Measurements from ENCODE around the gene TMEM184B. TPM values are rescaled to one million over a fixed set of nuclear protein-coding genes. Genes with fewer than 3 reads are reported as not detected.

TMEM184B gene
- total RNA-seq, 6 experiments from 2014 or later = 7.9 to 42.6 (median 16.9) TPM

DNA sequence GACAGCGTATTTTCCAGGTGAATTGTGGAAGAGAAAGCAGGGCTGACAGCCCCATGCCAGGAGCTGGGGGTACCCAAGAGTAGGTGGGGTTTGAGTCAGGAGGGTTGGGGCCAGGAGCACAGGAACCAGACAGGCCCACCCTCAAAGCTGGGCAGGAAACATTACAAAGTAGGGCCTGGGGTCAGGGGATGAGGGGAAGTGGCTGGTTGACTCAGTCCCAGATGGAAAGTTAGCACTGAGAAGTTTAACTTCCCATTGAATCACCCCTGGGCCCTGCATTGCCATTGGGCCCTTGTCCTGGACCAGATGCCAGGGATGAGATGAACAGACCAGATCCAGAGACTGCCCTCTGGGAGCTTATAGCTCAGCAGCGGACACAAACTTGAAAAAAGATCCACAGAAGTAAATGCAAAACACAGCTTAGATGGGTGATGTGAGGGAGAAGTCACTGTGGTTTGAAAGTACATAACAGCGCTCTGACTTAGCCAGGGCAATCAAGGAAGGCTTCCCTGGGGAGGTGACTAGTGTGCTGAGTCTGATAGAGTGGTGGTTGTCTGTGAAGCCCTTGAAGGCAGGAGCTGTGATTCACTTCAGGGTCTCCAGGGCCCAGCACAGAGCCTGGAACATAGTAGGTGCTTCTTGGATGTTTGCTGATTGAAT, 68.8 kb downstream of the TMEM184B start:
- ATAC-seq (no peak), DNase-seq (no peak)
- H3K4me3 ChIP-seq = peak overlapping the region in 2 of 3 donors; percentile 74 to 93
- H3K27ac ChIP-seq = peak overlapping the region; percentile 98 to 100 (median 99)
- H3K27me3 ChIP-seq = no peaks in the 10 kb centered on the region
- H3K4me1 ChIP-seq = no peaks in the 10 kb centered on the region
- intact Hi-C loops (cut with DNase I) = no loop called here
- no peak for TF ChIP-seq POLR2A (IDR thresholded peaks at IDR 0.05)
- TF ChIP-seq, protein P1, sequence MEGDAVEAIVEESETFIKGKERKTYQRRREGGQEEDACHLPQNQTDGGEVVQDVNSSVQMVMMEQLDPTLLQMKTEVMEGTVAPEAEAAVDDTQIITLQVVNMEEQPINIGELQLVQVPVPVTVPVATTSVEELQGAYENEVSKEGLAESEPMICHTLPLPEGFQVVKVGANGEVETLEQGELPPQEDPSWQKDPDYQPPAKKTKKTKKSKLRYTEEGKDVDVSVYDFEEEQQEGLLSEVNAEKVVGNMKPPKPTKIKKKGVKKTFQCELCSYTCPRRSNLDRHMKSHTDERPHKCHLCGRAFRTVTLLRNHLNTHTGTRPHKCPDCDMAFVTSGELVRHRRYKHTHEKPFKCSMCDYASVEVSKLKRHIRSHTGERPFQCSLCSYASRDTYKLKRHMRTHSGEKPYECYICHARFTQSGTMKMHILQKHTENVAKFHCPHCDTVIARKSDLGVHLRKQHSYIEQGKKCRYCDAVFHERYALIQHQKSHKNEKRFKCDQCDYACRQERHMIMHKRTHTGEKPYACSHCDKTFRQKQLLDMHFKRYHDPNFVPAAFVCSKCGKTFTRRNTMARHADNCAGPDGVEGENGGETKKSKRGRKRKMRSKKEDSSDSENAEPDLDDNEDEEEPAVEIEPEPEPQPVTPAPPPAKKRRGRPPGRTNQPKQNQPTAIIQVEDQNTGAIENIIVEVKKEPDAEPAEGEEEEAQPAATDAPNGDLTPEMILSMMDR (IDR thresholded peaks at IDR 0.05) = no peak
- no peaks in the 10 kb centered on the region for H3K9me3 ChIP-seq
- WGBS (ENCODE audit: insufficient coverage, low coverage, low lambda C conversion rate, missing lambda C conversion rate) = 89% methylated on average over 3 of the region's 3 CpGs
- H3K36me3 ChIP-seq = no peaks in the 10 kb centered on the region

DNA sequence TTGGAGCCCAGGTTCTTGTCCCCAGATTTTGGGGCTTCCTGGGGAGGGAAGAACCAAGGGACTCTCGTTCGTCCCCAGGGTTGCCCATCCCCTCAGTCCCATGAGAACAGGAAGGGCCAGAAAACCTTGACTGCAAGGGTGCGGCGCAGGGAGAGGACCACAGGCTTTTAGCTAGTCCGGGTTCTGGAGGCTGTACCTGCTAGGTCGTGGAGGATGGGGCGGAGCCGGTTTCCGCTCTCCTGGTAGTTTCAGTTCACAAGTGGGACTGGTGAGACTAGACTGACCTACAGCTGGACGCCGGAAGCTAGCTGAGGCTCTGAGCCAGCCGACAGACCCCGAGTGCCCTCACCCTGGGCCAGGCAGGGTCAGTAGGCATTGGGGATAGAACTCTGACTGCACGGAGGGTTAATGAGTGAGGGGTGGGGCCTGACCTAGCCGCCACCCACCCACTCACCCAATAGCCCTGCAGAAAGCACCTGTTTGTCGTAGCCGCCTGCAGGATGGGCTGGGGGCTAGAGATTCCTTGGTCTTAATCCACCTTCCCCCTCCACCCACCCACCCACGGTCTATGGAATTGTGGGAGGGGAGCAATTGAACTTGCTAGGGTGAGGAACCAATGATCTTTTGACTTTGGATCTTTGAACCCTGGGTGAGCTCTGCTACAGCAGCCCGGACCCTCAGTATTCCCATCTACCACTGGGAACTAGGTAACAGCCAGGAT, 69.6 kb downstream of the TMEM184B start:
- Histone ChIP-seq H3K4me1 (no peaks in the 10 kb centered on the region), H3K9me3 (no peaks in the 10 kb centered on the region), H3K4me3 (peak overlapping the region; percentile 60 to 93 (median 74)), H3K27me3 (no peaks in the 10 kb centered on the region), H3K27ac (peak overlapping the region; percentile 98 to 100 (median 99)), H3K36me3 (no peaks in the 10 kb centered on the region)
- TF ChIP-seq POLR2A (IDR thresholded peaks at IDR 0.05) = peak; percentile 26
- TF ChIP-seq, protein P1 (IDR thresholded peaks at IDR 0.05) = no peak
- ATAC-seq (peak; percentile 37 to 62 (median 50)), DNase-seq (peak; percentile 71 to 83 (median 76))
- intact Hi-C loops (cut with DNase I) = no loop called here
- WGBS (ENCODE audit: insufficient coverage, low coverage, low lambda C conversion rate, missing lambda C conversion rate) = 5% methylated on average over 8 of the region's 19 CpGs

DNA sequence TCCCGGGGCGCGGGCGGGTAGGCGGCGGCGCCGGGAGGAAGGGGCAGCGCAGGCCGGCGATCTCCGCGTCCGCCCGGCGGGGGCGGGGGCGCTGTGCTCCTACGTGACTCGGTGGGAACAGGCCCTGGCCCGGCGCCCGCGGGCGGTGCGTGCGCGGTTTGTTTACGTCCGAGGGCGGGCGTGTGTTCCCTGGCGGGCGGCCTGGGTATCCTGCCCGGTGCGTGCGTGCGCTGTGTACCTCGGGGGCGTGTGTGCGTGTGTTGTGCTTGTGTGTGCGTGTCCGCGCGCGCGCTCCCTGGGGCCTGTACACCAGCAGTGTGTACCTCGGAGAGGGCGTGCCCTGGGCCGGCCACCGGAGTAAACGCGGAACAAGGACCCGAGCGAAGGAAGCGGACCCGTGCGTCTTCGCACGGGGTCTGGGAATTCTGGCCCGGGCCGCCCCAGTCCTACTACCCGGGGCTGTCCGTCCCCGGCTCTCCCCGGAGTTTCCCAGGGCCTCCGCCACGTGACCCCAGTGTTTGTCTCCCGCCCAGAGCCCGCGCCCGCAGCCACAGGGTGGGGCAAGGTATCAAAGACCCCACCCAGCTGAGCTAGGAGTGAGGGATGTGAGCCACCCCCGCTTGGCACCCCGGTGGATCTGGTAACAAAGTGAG, 70.2 kb downstream of the TMEM184B start:
- intact Hi-C loops (cut with DNase I) = no loop called here
- TF ChIP-seq, protein P1 (IDR thresholded peaks at IDR 0.05) = peak; percentile 10 to 31 (median 19)
- no peak for TF ChIP-seq POLR2A (IDR thresholded peaks at IDR 0.05)
- Histone ChIP-seq H3K27ac (peak overlapping the region; percentile 98 to 100 (median 99)), H3K4me3 (peak overlapping the region; percentile 60 to 93 (median 74)), H3K36me3 (no peaks in the 10 kb centered on the region), H3K9me3 (no peaks in the 10 kb centered on the region), H3K4me1 (no peaks in the 10 kb centered on the region), H3K27me3 (no peaks in the 10 kb centered on the region)
- peak; percentile 92 to 95 (median 94) for DNase-seq
- peak; percentile 62 to 78 (median 71) for ATAC-seq
- 0% methylated on average over 10 of the region's 74 CpGs for WGBS (ENCODE audit: insufficient coverage, low coverage, low lambda C conversion rate, missing lambda C conversion rate)

GRCh38 chr22:38201711-38202436, 70.9 kb downstream of the TMEM184B start, which contains the start of gene MAFF:
TSS of gene MAFF (plus strand) at chr22:38201994. CDS start at chr22:38213854, 11,860 bp downstream.
- H3K9me3 ChIP-seq = no peaks in the 10 kb centered on the region
- ATAC-seq (peak; percentile 74 to 83 (median 82)), DNase-seq (peak; percentile 97 to 98 (median 97))
- peak within 1 kb of the TSS; percentile 60 to 93 (median 74) for H3K4me3 ChIP-seq
- peak; percentile 98 for TF ChIP-seq POLR2A (IDR thresholded peaks at IDR 0.05)
- TF ChIP-seq, protein P1 (IDR thresholded peaks at IDR 0.05) = no peak
- peak within 1 kb of the TSS; percentile 98 to 100 (median 99) for H3K27ac ChIP-seq
- under 1% methylated on average over 28 of the region's 85 CpGs for WGBS (ENCODE audit: insufficient coverage, low coverage, low lambda C conversion rate, missing lambda C conversion rate)
- intact Hi-C loops (cut with DNase I) = no loop called here
- no peaks in the 10 kb centered on the region for H3K4me1 ChIP-seq
- no peaks in the 10 kb centered on the region for H3K27me3 ChIP-seq
- H3K36me3 ChIP-seq = no peaks in the 10 kb centered on the region
